Epithelial cell of esophagus (primary cell): ENCODE measurements around the gene VTCN1.

Experiments used
- DNase-seq: peaks from one replicate; pipeline ENCODE4 v3.0.0; 2010; ENCODE audit warnings: low read depth
- H3K4me3 ChIP-seq: 2 replicates; pipeline ENCODE4 v1.5.1; 2011; ENCODE audit warnings: mild to moderate bottlenecking, low read length, control low read depth
- TF ChIP-seq, protein P1 (sequence below): IDR thresholded peaks from 2 replicates; pipeline ENCODE4 v1.5.1; 2011; ENCODE audit warnings: low read depth, mild to moderate bottlenecking, low read length, control low read depth, inconsistent platforms; ENCODE audit not compliant: insufficient read depth; ENCODE audit errors: missing control alignments

Gene VTCN1

DNA sequence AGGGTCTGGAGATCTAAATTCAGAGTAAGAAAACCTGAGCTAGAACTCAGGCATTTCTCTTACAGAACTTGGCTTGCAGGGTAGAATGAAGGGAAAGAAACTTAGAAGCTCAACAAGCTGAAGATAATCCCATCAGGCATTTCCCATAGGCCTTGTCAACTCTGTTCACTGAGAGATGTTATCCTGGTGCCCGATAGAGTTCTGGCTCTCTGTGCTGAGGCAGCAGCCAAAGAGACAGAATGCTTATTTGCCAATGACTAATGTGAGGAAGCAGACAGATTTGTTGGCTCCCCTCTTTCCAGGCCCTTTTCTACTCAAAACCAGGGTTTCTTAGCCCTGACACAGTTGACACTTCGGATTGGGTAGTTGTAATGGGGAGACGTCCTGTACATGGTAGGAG, 66.9 kb downstream of the VTCN1 start:
- TF ChIP-seq, protein P1, sequence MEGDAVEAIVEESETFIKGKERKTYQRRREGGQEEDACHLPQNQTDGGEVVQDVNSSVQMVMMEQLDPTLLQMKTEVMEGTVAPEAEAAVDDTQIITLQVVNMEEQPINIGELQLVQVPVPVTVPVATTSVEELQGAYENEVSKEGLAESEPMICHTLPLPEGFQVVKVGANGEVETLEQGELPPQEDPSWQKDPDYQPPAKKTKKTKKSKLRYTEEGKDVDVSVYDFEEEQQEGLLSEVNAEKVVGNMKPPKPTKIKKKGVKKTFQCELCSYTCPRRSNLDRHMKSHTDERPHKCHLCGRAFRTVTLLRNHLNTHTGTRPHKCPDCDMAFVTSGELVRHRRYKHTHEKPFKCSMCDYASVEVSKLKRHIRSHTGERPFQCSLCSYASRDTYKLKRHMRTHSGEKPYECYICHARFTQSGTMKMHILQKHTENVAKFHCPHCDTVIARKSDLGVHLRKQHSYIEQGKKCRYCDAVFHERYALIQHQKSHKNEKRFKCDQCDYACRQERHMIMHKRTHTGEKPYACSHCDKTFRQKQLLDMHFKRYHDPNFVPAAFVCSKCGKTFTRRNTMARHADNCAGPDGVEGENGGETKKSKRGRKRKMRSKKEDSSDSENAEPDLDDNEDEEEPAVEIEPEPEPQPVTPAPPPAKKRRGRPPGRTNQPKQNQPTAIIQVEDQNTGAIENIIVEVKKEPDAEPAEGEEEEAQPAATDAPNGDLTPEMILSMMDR: no peak
- no peak overlapping the region for H3K4me3 ChIP-seq
- no peak for DNase-seq

GRCh38 chr1:117143172-117143571, 67.6 kb downstream of the VTCN1 start:
- no peak overlapping the region for H3K4me3 ChIP-seq
- DNase-seq: no peak
- TF ChIP-seq, protein P1: no peak

- no peak for DNase-seq
- H3K4me3 ChIP-seq: no peak overlapping the region
- TF ChIP-seq, protein P1: no peak
Measured at GRCh38 chr1:117142200-117142599, 68.5 kb downstream of the VTCN1 start.

DNA sequence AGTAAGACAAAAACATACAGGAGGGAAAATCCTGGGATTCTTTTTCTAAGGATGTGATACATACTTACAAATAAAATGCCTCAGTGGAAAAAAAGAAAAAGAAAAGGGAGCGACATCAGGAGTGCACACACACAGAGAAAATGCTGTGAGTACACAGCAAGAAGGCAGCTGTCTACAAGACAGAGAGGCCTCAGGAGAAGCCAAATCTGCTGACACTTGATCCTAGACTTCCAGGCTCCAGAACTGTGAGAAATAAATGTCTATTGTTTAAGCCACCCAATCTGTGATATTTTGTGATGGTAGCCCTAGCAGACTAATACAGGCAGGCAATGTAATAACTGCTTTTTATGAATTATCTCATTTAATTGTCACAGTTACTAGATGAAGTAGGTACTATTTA, 72.2 kb downstream of the VTCN1 start:
- no peak for DNase-seq
- H3K4me3 ChIP-seq: no peak overlapping the region
- TF ChIP-seq, protein P1: no peak

GRCh38 chr1:117138106-117138505, 72.6 kb downstream of the VTCN1 start:
- H3K4me3 ChIP-seq: no peak overlapping the region
- TF ChIP-seq, protein P1: no peak
- no peak for DNase-seq

- TF ChIP-seq, protein P1: no peak
- DNase-seq: no peak
- no peak overlapping the region for H3K4me3 ChIP-seq
Measured at GRCh38 chr1:117137281-117137855, 73.4 kb downstream of the VTCN1 start.

DNA sequence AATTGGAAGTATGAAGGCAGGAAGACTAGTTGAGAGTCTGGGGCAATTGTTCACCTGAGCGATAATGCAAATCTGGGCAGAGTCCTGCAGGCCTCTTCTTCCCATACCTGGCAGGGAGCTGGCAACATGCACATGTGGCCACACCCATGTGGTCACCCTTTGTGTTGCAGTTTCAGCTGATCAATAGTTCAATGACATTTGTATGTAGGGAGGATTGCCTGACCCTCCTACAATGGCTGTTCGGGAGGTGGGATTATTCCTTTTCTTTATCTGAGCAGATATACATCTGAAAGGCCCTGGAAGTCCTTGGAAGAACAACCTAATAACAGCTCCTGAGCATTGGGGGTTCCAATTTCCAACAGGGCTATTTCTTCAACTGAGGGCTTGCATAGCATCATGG, 74.0 kb downstream of the VTCN1 start:
- no peak overlapping the region for H3K4me3 ChIP-seq
- DNase-seq: no peak
- TF ChIP-seq, protein P1: no peak
